KOPT-K1 (cell line): ENCODE results near the gene POC1B.

ENCODE experiments used
- H3K27ac ChIP-seq: fragments of 200-600 bp; sonication (generic); 2 replicates; pipeline ENCODE4 v1.5.1; 2016; ENCODE audit warnings: antibody characterized with exemption, mild to moderate bottlenecking, low read depth, low read length; ENCODE audit not compliant: poor library complexity, severe bottlenecking
- H3K36me3 ChIP-seq: fragments of 200-600 bp; sonication (generic); 2 replicates; pipeline ENCODE4 v1.5.1; 2017; ENCODE audit warnings: antibody characterized with exemption, mild to moderate bottlenecking, low read length, moderate library complexity; ENCODE audit not compliant: insufficient read depth
- H3K9me3 ChIP-seq: fragments of 200-600 bp; sonication (generic); 2 replicates; pipeline ENCODE4 v1.5.1; 2017; ENCODE audit warnings: antibody characterized with exemption, low read length, mild to moderate bottlenecking; ENCODE audit not compliant: insufficient read depth, poor library complexity, severe bottlenecking

Gene POC1B

GRCh38 chr12:89493670-89494302 lies 32.1 kb downstream of the POC1B start:
- Histone ChIP-seq H3K36me3 (peaks cover 34% of the 10 kb centered on the region), H3K9me3 (no peaks in the 10 kb centered on the region), H3K27ac (no peak overlapping the region)

GRCh38 chr12:89492883-89493282 lies 33.0 kb downstream of the POC1B start:
- Histone ChIP-seq H3K27ac (no peak overlapping the region), H3K9me3 (no peaks in the 10 kb centered on the region), H3K36me3 (peaks cover 35% of the 10 kb centered on the region)

- no peak overlapping the region for H3K27ac ChIP-seq
- no peaks in the 10 kb centered on the region for H3K9me3 ChIP-seq
- peaks cover 42% of the 10 kb centered on the region for H3K36me3 ChIP-seq
These were observed 34.9 kb downstream of the POC1B start for GRCh38 chr12:89490922-89491321.

- no peak overlapping the region for H3K27ac ChIP-seq
- H3K9me3 ChIP-seq, result no peaks in the 10 kb centered on the region
- H3K36me3 ChIP-seq, result peaks cover 38% of the 10 kb centered on the region
These were observed 39.6 kb downstream of the POC1B start for GRCh38 chr12:89486264-89486663.

- no peak overlapping the region for H3K27ac ChIP-seq
- H3K36me3 ChIP-seq, result peaks cover 22% of the 10 kb centered on the region
- no peaks in the 10 kb centered on the region for H3K9me3 ChIP-seq
These were observed 41.4 kb downstream of the POC1B start for GRCh38 chr12:89484470-89484869.

- no peak overlapping the region for H3K27ac ChIP-seq
- no peaks in the 10 kb centered on the region for H3K9me3 ChIP-seq
- peaks cover 5% of the 10 kb centered on the region; the same call in 1 of the 2 replicates for H3K36me3 ChIP-seq
These were observed 44.5 kb downstream of the POC1B start for GRCh38 chr12:89481213-89481914.

GRCh38 chr12:89479982-89480381 lies 45.9 kb downstream of the POC1B start:
- H3K36me3 ChIP-seq, result no peaks in the 10 kb centered on the region
- H3K9me3 ChIP-seq, result no peaks in the 10 kb centered on the region
- H3K27ac ChIP-seq, result no peak overlapping the region

GRCh38 chr12:89477633-89478279 lies 48.1 kb downstream of the POC1B start:
- H3K27ac ChIP-seq, result no peak overlapping the region
- H3K9me3 ChIP-seq, result no peaks in the 10 kb centered on the region

GRCh38 chr12:89476904-89477595 lies 48.8 kb downstream of the POC1B start:
- H3K27ac ChIP-seq, result no peak overlapping the region
- H3K36me3 ChIP-seq, result no peaks in the 10 kb centered on the region
- H3K9me3 ChIP-seq, result no peaks in the 10 kb centered on the region

More at GRCh38 chr12:89477633-89478279, 48.1 kb downstream of the POC1B start:
- H3K36me3 ChIP-seq, result no peaks in the 10 kb centered on the region

GRCh38 chr12:89476232-89476631 lies 49.6 kb downstream of the POC1B start:
- Histone ChIP-seq H3K9me3 (no peaks in the 10 kb centered on the region), H3K27ac (no peak overlapping the region), H3K36me3 (no peaks in the 10 kb centered on the region)

GRCh38 chr12:89475203-89475990 lies 50.5 kb downstream of the POC1B start:
- no peaks in the 10 kb centered on the region for H3K9me3 ChIP-seq
- no peak overlapping the region for H3K27ac ChIP-seq
- no peaks in the 10 kb centered on the region for H3K36me3 ChIP-seq

- Histone ChIP-seq H3K27ac (no peak overlapping the region), H3K9me3 (no peaks in the 10 kb centered on the region), H3K36me3 (no peaks in the 10 kb centered on the region)
These were observed 51.2 kb downstream of the POC1B start for GRCh38 chr12:89474615-89475014.

- Histone ChIP-seq H3K27ac (no peak overlapping the region), H3K36me3 (no peaks in the 10 kb centered on the region), H3K9me3 (no peaks in the 10 kb centered on the region)
These were observed 53.3 kb downstream of the POC1B start for GRCh38 chr12:89472508-89472907.

GRCh38 chr12:89470741-89471509 lies 54.9 kb downstream of the POC1B start:
- H3K27ac ChIP-seq, result no peak overlapping the region
- no peaks in the 10 kb centered on the region for H3K36me3 ChIP-seq
- H3K9me3 ChIP-seq, result no peaks in the 10 kb centered on the region
